SJSA1 (cell line): Measurements from ENCODE around the gene LDAH. TPM values are rescaled to one million over a fixed set of nuclear protein-coding genes. Genes with fewer than 3 reads are reported as not detected.

Experiments
- DNase-seq, 2 experiments: peaks; one replicate each; pipeline ENCODE4 v3.0.0-alpha.2; 2015 to 2020; ENCODE audit warnings: low spot score in 2 of 2, low read depth in 1 of 2
- H3K27ac ChIP-seq: fragments of 250-450 bp; sonication (Bioruptor Pico); 2 replicates; pipeline ENCODE4 v1.5.1; 2020; ENCODE audit warnings: mild to moderate bottlenecking, moderate library complexity
- H3K27me3 ChIP-seq: fragments of 250-450 bp; sonication (Bioruptor Pico); replicated peaks from 2 replicates; pipeline ENCODE4 v1.5.1; 2020; ENCODE audit warnings: mild to moderate bottlenecking, moderate library complexity
- H3K36me3 ChIP-seq: fragments of 250-450 bp; sonication (Bioruptor Pico); 2 replicates; pipeline ENCODE4 v1.5.1; 2020; ENCODE audit warnings: mild to moderate bottlenecking
- H3K4me1 ChIP-seq: fragments of 250-450 bp; sonication (Bioruptor Pico); replicated peaks from 2 replicates; pipeline ENCODE4 v1.6.1; 2021; ENCODE audit warnings: mild to moderate bottlenecking
- H3K4me3 ChIP-seq: fragments of 250-450 bp; sonication (Bioruptor Pico); 2 replicates; pipeline ENCODE4 v1.5.1; 2020; ENCODE audit warnings: mild to moderate bottlenecking
- H3K9me3 ChIP-seq: fragments of 250-450 bp; sonication (Bioruptor Pico); replicated peaks from 2 replicates; pipeline ENCODE4 v1.5.1; 2020; ENCODE audit warnings: mild to moderate bottlenecking
- total RNA-seq: library from RNA; depleted of rRNA; stranded (reverse); fragments of >200 nt; shearing (Covaris generic); gene quantifications from 2 replicates; pipeline ENCODE4 v1.2.3, GENCODE V29; 2014

Gene LDAH
- total RNA-seq, 1 experiment from 2014 or later: 28.2 TPM

DNA sequence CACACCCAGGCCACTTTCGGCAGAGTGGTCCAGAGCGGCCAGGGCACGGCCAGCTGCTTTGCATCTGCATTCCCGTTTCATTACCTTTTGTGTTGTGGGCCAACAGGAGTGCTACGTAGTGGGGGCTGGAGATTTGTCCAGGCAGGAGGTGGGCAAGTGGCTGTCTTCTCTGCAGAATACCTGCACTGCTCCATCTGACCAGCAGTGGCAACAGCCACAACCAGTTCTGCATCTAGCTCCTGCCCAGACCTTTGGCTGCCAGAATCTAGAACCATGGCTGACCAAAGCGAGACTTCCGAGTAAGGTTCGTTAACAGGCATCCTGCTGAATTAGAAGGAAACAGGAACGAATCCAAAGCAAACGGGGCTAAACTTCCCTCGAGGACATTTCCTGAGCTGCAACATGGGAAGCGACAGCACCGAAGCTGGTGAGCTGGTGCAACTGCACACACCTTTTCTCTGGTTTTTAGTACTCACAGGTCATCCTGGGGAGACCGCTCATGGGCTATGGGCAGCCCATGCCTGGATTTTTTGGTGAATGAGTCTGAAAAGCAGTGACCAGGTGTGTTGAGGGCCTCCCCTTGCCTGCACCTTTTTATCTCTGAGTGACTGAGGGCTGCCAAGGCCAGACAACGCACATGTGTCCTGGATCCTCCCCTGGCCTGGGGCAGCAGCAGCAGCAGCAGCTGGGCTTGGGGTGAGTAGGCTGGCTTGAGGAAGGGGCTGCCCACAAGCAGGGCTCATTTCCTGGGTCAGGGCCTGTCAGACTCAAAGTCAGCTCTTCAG lies 145.4 kb downstream of the LDAH start:
- no peaks in the 10 kb centered on the region for H3K9me3 ChIP-seq
- DNase-seq: no peak
- H3K4me1 ChIP-seq: no peaks in the 10 kb centered on the region
- peaks cover 4% of the 10 kb centered on the region; the same call in 1 of the 2 replicates for H3K27me3 ChIP-seq
- no peaks in the 10 kb centered on the region; the same call in 1 of the 2 replicates for H3K36me3 ChIP-seq
- no peak overlapping the region for H3K27ac ChIP-seq
- no peak overlapping the region for H3K4me3 ChIP-seq

DNA sequence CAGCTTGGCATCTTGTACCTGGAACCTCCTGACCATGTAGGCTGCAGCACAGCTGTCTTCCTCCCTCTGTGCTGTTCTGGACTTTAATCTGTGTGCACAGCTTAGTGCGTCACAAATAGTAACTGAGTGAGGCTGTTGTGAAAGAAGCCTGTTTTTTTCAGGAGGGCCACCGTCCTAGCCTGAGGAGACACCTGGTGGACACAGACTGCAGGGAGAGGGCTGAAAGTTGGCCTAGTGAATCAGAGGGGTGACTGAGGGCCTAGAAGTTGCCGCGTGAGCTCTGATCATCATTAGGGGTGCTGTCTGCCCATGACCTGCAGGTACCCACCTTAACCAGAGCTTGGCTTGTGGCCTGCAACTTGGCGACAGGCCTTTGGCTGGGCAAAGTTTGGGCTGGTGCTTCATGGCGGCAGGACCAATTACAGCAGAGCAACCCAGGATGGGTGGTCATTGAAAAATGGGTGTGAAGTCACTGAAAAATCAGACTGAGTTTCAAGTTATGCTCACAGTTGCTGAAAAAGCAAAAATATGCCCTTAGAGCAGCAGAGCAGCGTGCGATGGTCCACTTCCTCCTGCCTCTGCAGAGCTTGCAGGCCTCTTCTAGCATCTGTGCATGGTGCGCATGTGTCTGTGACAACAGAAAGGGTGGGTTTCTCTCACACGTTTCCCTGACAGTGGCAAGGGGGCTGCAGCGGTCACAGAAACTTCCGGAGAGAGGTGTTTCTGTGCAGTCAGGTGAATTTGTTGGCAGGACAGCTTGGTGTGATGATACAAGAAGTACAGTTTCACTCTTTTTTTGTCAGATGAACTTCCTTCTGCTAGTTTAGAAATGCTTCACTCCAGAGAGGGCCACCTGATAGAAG lies 146.3 kb downstream of the LDAH start:
- Histone ChIP-seq H3K9me3 (no peaks in the 10 kb centered on the region), H3K4me3 (no peak overlapping the region), H3K27ac (no peak overlapping the region), H3K27me3 (peaks cover 4% of the 10 kb centered on the region; the same call in 1 of the 2 replicates), H3K36me3 (no peaks in the 10 kb centered on the region), H3K4me1 (no peaks in the 10 kb centered on the region)
- no peak for DNase-seq

DNA sequence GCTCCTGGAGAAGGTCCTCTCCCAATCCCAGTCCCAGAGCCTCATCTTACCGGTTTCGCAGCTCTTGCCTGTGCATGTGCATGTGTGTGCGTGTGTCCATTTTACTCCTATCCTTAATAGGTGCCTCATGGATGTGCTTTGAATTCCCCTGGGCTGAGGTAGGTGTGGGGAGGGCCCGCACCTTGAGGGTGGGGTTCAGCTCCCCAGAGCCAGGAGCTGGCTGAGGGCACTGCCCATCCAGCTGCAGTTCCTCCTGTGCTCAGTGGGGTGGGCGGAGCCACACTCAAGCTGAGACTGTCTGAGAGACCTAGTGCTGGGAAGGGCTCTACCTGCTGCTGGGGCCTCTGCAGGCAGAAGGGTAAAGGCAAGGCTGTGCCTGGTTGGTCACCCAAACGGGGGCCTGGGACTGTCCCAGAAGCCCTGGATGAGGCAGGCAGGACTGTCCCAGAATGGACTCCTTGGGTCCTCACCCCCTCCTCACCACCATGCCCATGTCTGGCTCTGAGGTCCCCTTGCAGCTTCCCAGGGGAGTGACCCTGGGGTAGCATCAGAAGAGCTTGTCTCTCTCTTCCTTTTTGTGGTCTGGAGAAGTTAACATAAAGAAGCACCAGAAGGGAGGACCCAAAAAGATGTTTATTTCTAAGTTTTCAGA lies 147.1 kb downstream of the LDAH start:
- no peaks in the 10 kb centered on the region for H3K4me1 ChIP-seq
- no peak overlapping the region for H3K27ac ChIP-seq
- H3K9me3 ChIP-seq: no peaks in the 10 kb centered on the region
- H3K27me3 ChIP-seq: peaks cover 4% of the 10 kb centered on the region; the same call in 1 of the 2 replicates
- H3K36me3 ChIP-seq: no peaks in the 10 kb centered on the region
- no peak overlapping the region for H3K4me3 ChIP-seq
- DNase-seq: no peak

DNA sequence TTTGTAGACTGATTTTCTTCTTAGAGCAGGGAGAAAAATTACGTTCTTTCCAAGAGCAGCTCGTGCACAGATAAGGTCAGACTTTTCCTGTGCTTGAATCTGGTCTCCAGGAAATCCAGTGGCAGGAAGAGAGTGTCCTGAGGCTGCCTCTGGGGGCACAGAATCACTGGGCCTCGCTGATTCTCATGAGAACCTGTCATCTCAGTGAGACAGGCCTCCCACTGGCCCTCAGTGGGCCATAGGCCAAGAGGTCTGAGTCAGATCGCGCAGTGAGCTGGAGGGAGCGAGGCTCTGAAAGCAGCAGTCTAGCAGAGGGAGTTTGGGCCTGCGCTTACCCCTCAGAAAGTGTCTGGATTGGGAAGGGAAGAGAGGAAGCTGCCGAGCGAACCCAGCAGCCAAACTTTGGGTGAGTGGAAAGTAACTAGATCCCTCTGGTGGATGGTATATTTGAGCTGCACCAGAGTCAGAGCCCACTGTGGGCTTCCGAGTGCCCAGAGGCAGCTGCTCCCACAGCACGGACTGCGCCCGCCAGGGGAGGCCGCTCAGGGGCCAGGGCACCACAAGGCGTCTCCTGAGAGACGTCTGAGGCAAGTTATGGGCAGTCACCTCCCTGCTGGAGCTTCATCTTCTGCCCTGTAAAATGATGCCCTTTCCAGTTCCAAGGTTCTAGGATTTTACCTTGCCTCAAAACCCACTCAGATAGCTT lies 147.8 kb downstream of the LDAH start:
- no peaks in the 10 kb centered on the region for H3K4me1 ChIP-seq
- H3K27ac ChIP-seq: no peak overlapping the region
- H3K4me3 ChIP-seq: no peak overlapping the region
- no peak for DNase-seq
- peaks cover 4% of the 10 kb centered on the region; the same call in 1 of the 2 replicates for H3K27me3 ChIP-seq
- H3K9me3 ChIP-seq: no peaks in the 10 kb centered on the region
- no peaks in the 10 kb centered on the region for H3K36me3 ChIP-seq

GRCh38 chr2:20674309-20674965 lies 148.5 kb downstream of the LDAH start:
- no peak for DNase-seq
- Histone ChIP-seq H3K27me3 (peaks cover 4% of the 10 kb centered on the region; the same call in 1 of the 2 replicates), H3K27ac (no peak overlapping the region), H3K9me3 (no peaks in the 10 kb centered on the region), H3K4me1 (no peaks in the 10 kb centered on the region), H3K4me3 (no peak overlapping the region), H3K36me3 (no peaks in the 10 kb centered on the region)

DNA sequence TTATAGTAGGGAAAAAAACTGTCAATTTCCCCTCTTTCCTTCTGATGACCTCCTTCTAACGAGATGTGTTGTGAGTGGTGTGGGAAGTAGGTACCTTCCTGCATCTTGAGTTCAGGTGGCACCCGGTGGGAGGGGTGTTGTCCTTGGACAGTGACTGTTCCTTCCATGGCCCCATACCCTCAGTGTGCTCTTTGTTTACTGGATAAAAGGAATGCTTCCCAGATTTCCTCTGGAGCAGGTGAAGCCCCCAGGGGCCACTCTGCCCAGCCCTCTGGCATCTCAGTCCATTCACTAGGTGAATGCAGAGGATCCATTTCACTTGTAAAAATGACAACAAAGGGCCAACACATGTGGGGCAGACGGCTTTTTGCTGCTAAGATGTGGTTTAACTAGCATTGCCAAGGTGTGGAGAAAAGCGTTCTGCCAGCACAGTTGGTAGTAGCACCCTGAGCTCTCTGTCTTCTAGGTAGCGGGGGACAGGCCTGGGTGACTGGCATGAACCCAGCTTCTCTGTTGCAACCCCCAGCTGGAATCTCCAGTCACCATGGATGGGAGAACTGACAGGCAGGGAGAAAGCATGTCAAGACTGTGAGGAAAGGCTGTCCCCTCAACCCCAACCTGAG lies 149.1 kb downstream of the LDAH start:
- DNase-seq: no peak
- no peak overlapping the region for H3K27ac ChIP-seq
- H3K9me3 ChIP-seq: no peaks in the 10 kb centered on the region
- H3K4me1 ChIP-seq: no peaks in the 10 kb centered on the region
- no peak overlapping the region for H3K4me3 ChIP-seq
- H3K36me3 ChIP-seq: no peaks in the 10 kb centered on the region
- peaks cover 4% of the 10 kb centered on the region; the same call in 1 of the 2 replicates for H3K27me3 ChIP-seq

GRCh38 chr2:20672201-20672951 lies 150.5 kb downstream of the LDAH start:
- Histone ChIP-seq H3K4me3 (no peak overlapping the region), H3K27me3 (peaks cover 16% of the 10 kb centered on the region), H3K9me3 (no peaks in the 10 kb centered on the region), H3K27ac (no peak overlapping the region), H3K36me3 (no peaks in the 10 kb centered on the region), H3K4me1 (peaks cover 3% of the 10 kb centered on the region)
- DNase-seq: no peak

GRCh38 chr2:20671736-20672080 lies 151.2 kb downstream of the LDAH start:
- Histone ChIP-seq H3K9me3 (no peaks in the 10 kb centered on the region), H3K36me3 (no peaks in the 10 kb centered on the region), H3K4me3 (no peak overlapping the region), H3K4me1 (peaks cover 5% of the 10 kb centered on the region), H3K27ac (no peak overlapping the region), H3K27me3 (peaks cover 18% of the 10 kb centered on the region)
- DNase-seq: no peak

- peaks cover 10% of the 10 kb centered on the region for H3K4me1 ChIP-seq
- H3K36me3 ChIP-seq: no peaks in the 10 kb centered on the region
- DNase-seq: no peak
- no peak overlapping the region for H3K27ac ChIP-seq
- no peak overlapping the region for H3K4me3 ChIP-seq
- H3K9me3 ChIP-seq: no peaks in the 10 kb centered on the region; the same call in 1 of the 2 replicates
- H3K27me3 ChIP-seq: peaks cover 23% of the 10 kb centered on the region
Observed at GRCh38 chr2:20671036-20671735, 151.7 kb downstream of the LDAH start.

DNA sequence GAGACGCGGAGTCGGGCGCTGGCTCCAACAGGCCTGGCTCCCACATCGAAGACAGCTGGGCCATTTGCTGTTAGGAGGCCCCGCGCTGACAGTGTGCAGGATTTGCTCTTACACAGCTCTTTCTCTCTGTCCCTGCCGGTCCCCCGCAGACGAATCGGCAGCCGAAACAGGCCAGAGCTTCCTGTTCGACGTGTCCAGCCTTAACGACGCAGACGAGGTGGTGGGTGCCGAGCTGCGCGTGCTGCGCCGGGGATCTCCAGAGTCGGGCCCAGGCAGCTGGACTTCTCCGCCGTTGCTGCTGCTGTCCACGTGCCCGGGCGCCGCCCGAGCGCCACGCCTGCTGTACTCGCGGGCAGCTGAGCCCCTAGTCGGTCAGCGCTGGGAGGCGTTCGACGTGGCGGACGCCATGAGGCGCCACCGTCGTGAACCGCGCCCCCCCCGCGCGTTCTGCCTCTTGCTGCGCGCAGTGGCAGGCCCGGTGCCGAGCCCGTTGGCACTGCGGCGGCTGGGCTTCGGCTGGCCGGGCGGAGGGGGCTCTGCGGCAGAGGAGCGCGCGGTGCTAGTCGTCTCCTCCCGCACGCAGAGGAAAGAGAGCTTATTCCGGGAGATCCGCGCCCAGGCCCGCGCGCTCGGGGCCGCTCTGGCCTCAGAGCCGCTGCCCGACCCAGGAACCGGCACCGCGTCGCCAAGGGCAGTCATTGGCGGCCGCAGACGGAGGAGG lies 152.4 kb downstream of the LDAH start:
- Histone ChIP-seq H3K27ac (no peak overlapping the region), H3K9me3 (no peaks in the 10 kb centered on the region; the same call in 1 of the 2 replicates), H3K4me3 (no peak overlapping the region), H3K27me3 (peaks cover 30% of the 10 kb centered on the region), H3K36me3 (no peaks in the 10 kb centered on the region), H3K4me1 (peaks cover 14% of the 10 kb centered on the region)
- DNase-seq: no peak

- H3K27ac ChIP-seq: no peak overlapping the region
- H3K27me3 ChIP-seq: peaks cover 38% of the 10 kb centered on the region
- H3K4me1 ChIP-seq: peaks cover 14% of the 10 kb centered on the region
- no peaks in the 10 kb centered on the region; the same call in 1 of the 2 replicates for H3K9me3 ChIP-seq
- DNase-seq: no peak
- no peaks in the 10 kb centered on the region for H3K36me3 ChIP-seq
- H3K4me3 ChIP-seq: no peak overlapping the region
Observed at GRCh38 chr2:20669562-20670314, 153.2 kb downstream of the LDAH start.
